Calu3 (cell line): Measurements from ENCODE around the gene SOS1. TPM values are rescaled to one million over a fixed set of nuclear protein-coding genes. Genes with fewer than 3 reads are reported as not detected.

Experiments
- BruUV-seq: library from RNA; stranded (reverse); fragments of 400-500 nt; replicated peaks from 2 replicates; lab custom pipeline; 2021; lab: Mats Ljungman, UMichigan
- CTCF ChIA-PET: fragments of 300-600 bp; sonication (Branson Sonifier 250); formaldehyde crosslinking; loops from one replicate; lab custom pipeline; 2022; ENCODE audit warnings: antibody characterized with exemption; lab: Charles Lee
- DNase-seq: peaks from one replicate; pipeline ENCODE4 v3.0.0; 2022
- H3K27ac Mint-ChIP-seq: one replicate; pipeline ENCODE4 v1.8.0; 2022; ENCODE audit warnings: mixed read lengths; ENCODE audit not compliant: unreplicated experiment
- H3K27me3 Mint-ChIP-seq: one replicate; pipeline ENCODE4 v1.8.0; 2022; ENCODE audit warnings: mixed read lengths; ENCODE audit not compliant: unreplicated experiment
- H3K36me3 Mint-ChIP-seq: one replicate; pipeline ENCODE4 v1.8.0; 2022; ENCODE audit warnings: mild to moderate bottlenecking, moderate library complexity, mixed read lengths; ENCODE audit not compliant: insufficient read depth, unreplicated experiment
- H3K4me1 Mint-ChIP-seq: one replicate; pipeline ENCODE4 v1.8.0; 2022; ENCODE audit warnings: mild to moderate bottlenecking, low read depth, mixed read lengths; ENCODE audit not compliant: unreplicated experiment
- H3K4me3 Mint-ChIP-seq: one replicate; pipeline ENCODE4 v1.8.0; 2022; ENCODE audit warnings: mild to moderate bottlenecking, low read depth, moderate library complexity, mixed read lengths; ENCODE audit not compliant: unreplicated experiment
- H3K9me3 Mint-ChIP-seq: one replicate; pipeline ENCODE4 v1.8.0; 2022; ENCODE audit warnings: low read depth, mixed read lengths; ENCODE audit not compliant: unreplicated experiment
- CTCF ChIP-seq: fragments of 200-600 bp; IDR thresholded peaks from one replicate; pipeline ENCODE4 v1.8.0; 2022; ENCODE audit warnings: antibody characterized with exemption; ENCODE audit not compliant: unreplicated experiment
- intact Hi-C: fragments of 100-400 bp; cut with micrococcal nuclease; formaldehyde crosslinking; loops from one replicate; pipeline ENCODE4 v1.10.0; 2022; ENCODE audit not compliant: unreplicated experiment
- total RNA-seq: library from RNA; stranded (reverse); gene quantifications from 2 replicates; pipeline ENCODE4 v1.2.3, GENCODE V29; 2022

Gene SOS1
- total RNA-seq, 1 experiment from 2014 or later = 40.0 TPM

- Mint-ChIP-seq H3K9me3 (no peaks in the 10 kb centered on the region), H3K27ac (no peak overlapping the region), H3K36me3 (no peaks in the 10 kb centered on the region), H3K4me3 (no peak overlapping the region), H3K4me1 (peaks cover 7% of the 10 kb centered on the region), H3K27me3 (no peaks in the 10 kb centered on the region)
- BruUV-seq = no TSS peak
- DNase-seq = no peak
- intact Hi-C loops = no loop called here
- CTCF ChIA-PET = interaction anchor here (0.6 to 2.5 kb wide), 6 partner anchors 8 to 757 kb away, joined by 3 to 54 read pairs (median 8); no protein-coding TSS in a partner anchor
- no peak for TF ChIP-seq CTCF
Observed at GRCh38 chr2:38948387-38948882, 172.4 kb downstream of the SOS1 start.

GRCh38 chr2:38947241-38948239 lies 173.3 kb downstream of the SOS1 start:
- BruUV-seq = no TSS peak
- H3K36me3 Mint-ChIP-seq = no peaks in the 10 kb centered on the region
- peaks cover 7% of the 10 kb centered on the region for H3K4me1 Mint-ChIP-seq
- H3K4me3 Mint-ChIP-seq = no peak overlapping the region
- DNase-seq = peak; percentile 85
- no peak overlapping the region for H3K27ac Mint-ChIP-seq
- no peaks in the 10 kb centered on the region for H3K9me3 Mint-ChIP-seq
- TF ChIP-seq CTCF = peak; percentile 62
- no peaks in the 10 kb centered on the region for H3K27me3 Mint-ChIP-seq
- CTCF ChIA-PET = interaction anchor here (0.5 to 2.5 kb wide), 17 partner anchors 9 to 890 kb away, joined by 3 to 54 read pairs (median 4); partner anchors contain the start of genes DHX57, MORN2 and SOS1
- intact Hi-C loops = loop anchor here (1.0 kb wide), 1 partner anchor 282 kb away; no protein-coding TSS in a partner anchor

GRCh38 chr2:38945911-38946310 lies 174.9 kb downstream of the SOS1 start:
- no peak for TF ChIP-seq CTCF
- no peak overlapping the region for H3K27ac Mint-ChIP-seq
- no TSS peak for BruUV-seq
- H3K4me3 Mint-ChIP-seq = no peak overlapping the region
- H3K27me3 Mint-ChIP-seq = no peaks in the 10 kb centered on the region
- DNase-seq = no peak
- intact Hi-C loops = no loop called here
- CTCF ChIA-PET = interaction anchor here (0.7 to 2.5 kb wide), 2 partner anchors 17 to 283 kb away, joined by 3 to 54 read pairs; no protein-coding TSS in a partner anchor
- H3K4me1 Mint-ChIP-seq = peaks cover 7% of the 10 kb centered on the region
- no peaks in the 10 kb centered on the region for H3K9me3 Mint-ChIP-seq
- H3K36me3 Mint-ChIP-seq = no peaks in the 10 kb centered on the region

- intact Hi-C loops = no loop called here
- no peak for DNase-seq
- Mint-ChIP-seq H3K27ac (no peak overlapping the region), H3K9me3 (no peaks in the 10 kb centered on the region), H3K4me3 (no peak overlapping the region), H3K4me1 (peaks cover 7% of the 10 kb centered on the region), H3K36me3 (no peaks in the 10 kb centered on the region), H3K27me3 (no peaks in the 10 kb centered on the region)
- TF ChIP-seq CTCF = no peak
- CTCF ChIA-PET = no interaction called here
- BruUV-seq = no TSS peak
Observed at GRCh38 chr2:38945372-38945771, 175.5 kb downstream of the SOS1 start.
